PC-9 (cell line): ENCODE results near the gene RNH1. TPM values are rescaled to one million over a fixed set of nuclear protein-coding genes. Genes with fewer than 3 reads are reported as not detected.

ENCODE experiments used
- BruUV-seq: library from RNA; stranded (reverse); fragments of 400-500 nt; replicated peaks from 2 replicates; lab custom pipeline; 2021; lab: Mats Ljungman, UMichigan
- CTCF ChIA-PET: fragments of 300-600 bp; sonication (Branson Sonifier 250); formaldehyde crosslinking; loops from one replicate; lab custom pipeline; 2022; ENCODE audit warnings: antibody characterized with exemption; lab: Charles Lee
- POLR2A ChIA-PET: fragments of 300-600 bp; sonication (Branson Sonifier 250); formaldehyde crosslinking; loops from one replicate; lab custom pipeline; 2022; ENCODE audit warnings: antibody characterized with exemption; ENCODE audit not compliant: unreplicated experiment; lab: Charles Lee
- DNase-seq, 2 experiments: peaks; one replicate each; pipeline versions ENCODE4 v3.0.0 to v3.0.0-alpha.2; 2015 to 2022; ENCODE audit warnings: mixed read lengths in 1 of 2
- H2AFZ ChIP-seq: fragments of 200-600 bp; sonication (generic); 2 replicates; pipeline ENCODE4 v1.8.1; 2017; ENCODE audit warnings: antibody characterized with exemption
- H3F3A ChIP-seq: fragments of 200-600 bp; sonication (generic); 2 replicates; pipeline ENCODE4 v1.8.1; 2017; ENCODE audit warnings: antibody characterized with exemption, mild to moderate bottlenecking, low read depth; ENCODE audit not compliant: insufficient read depth
- H3K27ac ChIP-seq: fragments of 200-600 bp; sonication (generic); 2 replicates; pipeline ENCODE4 v1.6.1; 2016; ENCODE audit warnings: mixed run types
- H3K27me3 ChIP-seq: fragments of 200-600 bp; sonication (generic); 2 replicates; pipeline ENCODE4 v1.6.1; 2016; ENCODE audit warnings: low read depth, mixed run types; ENCODE audit not compliant: insufficient read depth
- H3K36me3 ChIP-seq: fragments of 200-600 bp; sonication (generic); 2 replicates; pipeline ENCODE4 v1.6.1; 2016; ENCODE audit warnings: low read depth, mixed run types
- H3K4me1 ChIP-seq: fragments of 200-600 bp; sonication (generic); replicated peaks from 2 replicates; pipeline ENCODE4 v1.6.1; 2016; ENCODE audit warnings: mixed run types; ENCODE audit not compliant: insufficient read depth
- H3K4me2 ChIP-seq: fragments of 200-600 bp; sonication (generic); 2 replicates; pipeline ENCODE4 v1.6.1; 2017; ENCODE audit warnings: mixed run types
- H3K4me3 ChIP-seq: fragments of 200-600 bp; sonication (generic); 2 replicates; pipeline ENCODE4 v1.6.1; 2016; ENCODE audit warnings: mixed run types
- H3K79me2 ChIP-seq: fragments of 200-600 bp; sonication (generic); 2 replicates; pipeline ENCODE4 v1.6.1; 2017; ENCODE audit warnings: low read depth, mixed run types
- H3K9me2 ChIP-seq: fragments of 200-600 bp; sonication (generic); 2 replicates; pipeline ENCODE4 v1.8.1; 2017; ENCODE audit warnings: mild to moderate bottlenecking; ENCODE audit not compliant: insufficient read depth
- H3K9me3 ChIP-seq: fragments of 200-600 bp; sonication (generic); 2 replicates; pipeline ENCODE4 v1.8.1; 2016; ENCODE audit warnings: low read depth; ENCODE audit not compliant: insufficient read depth
- H4K20me1 ChIP-seq: fragments of 200-600 bp; sonication (generic); 2 replicates; pipeline ENCODE4 v1.8.1; 2017; ENCODE audit not compliant: insufficient read depth
- CTCF ChIP-seq: fragments of 200-600 bp; sonication (generic); conservative IDR thresholded peaks from 2 replicates; pipeline ENCODE4 v1.6.1; 2017; ENCODE audit warnings: mixed run types, antibody characterized with exemption, mild to moderate bottlenecking, moderate library complexity
- EZH2 ChIP-seq: fragments of 200-600 bp; sonication (generic); IDR thresholded peaks from 2 replicates; pipeline ENCODE4 v1.8.0; 2017; ENCODE audit warnings: antibody characterized with exemption, low read depth
- intact Hi-C: fragments of 100-400 bp; cut with micrococcal nuclease; formaldehyde crosslinking; loops from one replicate; pipeline ENCODE4 v1.10.0; 2022; ENCODE audit not compliant: unreplicated experiment
- total RNA-seq: library from RNA; stranded (reverse); gene quantifications from 2 replicates; pipeline ENCODE4 v1.2.3, GENCODE V29; 2021

The RNH1 gene
- total RNA-seq, 1 experiment from 2014 or later: 87.8 TPM

GRCh38 chr11:529728-530411, 22.8 kb upstream of the RNH1 start:
- Histone ChIP-seq H2AFZ (no peak overlapping the region), H3K79me2 (0 out of 2 replicates have a peak, but pooled peaks cover 3% of the 10 kb centered on the region), H3K9me3 (no peaks in the 10 kb centered on the region), H3K27me3 (no peaks in the 10 kb centered on the region), H3F3A (no peaks in the 10 kb centered on the region), H3K36me3 (no peaks in the 10 kb centered on the region), H3K27ac (no peak overlapping the region), H4K20me1 (no peaks in the 10 kb centered on the region), H3K4me1 (no peaks in the 10 kb centered on the region), H3K4me2 (no peak overlapping the region), H3K9me2 (no peaks in the 10 kb centered on the region), H3K4me3 (no peak overlapping the region)
- intact Hi-C loops: no loop called here
- CTCF ChIA-PET: no interaction called here
- DNase-seq: no peak
- POLR2A ChIA-PET: no interaction called here
- TF ChIP-seq EZH2: no peak
- no peak for TF ChIP-seq CTCF
- BruUV-seq: no TSS peak

DNA sequence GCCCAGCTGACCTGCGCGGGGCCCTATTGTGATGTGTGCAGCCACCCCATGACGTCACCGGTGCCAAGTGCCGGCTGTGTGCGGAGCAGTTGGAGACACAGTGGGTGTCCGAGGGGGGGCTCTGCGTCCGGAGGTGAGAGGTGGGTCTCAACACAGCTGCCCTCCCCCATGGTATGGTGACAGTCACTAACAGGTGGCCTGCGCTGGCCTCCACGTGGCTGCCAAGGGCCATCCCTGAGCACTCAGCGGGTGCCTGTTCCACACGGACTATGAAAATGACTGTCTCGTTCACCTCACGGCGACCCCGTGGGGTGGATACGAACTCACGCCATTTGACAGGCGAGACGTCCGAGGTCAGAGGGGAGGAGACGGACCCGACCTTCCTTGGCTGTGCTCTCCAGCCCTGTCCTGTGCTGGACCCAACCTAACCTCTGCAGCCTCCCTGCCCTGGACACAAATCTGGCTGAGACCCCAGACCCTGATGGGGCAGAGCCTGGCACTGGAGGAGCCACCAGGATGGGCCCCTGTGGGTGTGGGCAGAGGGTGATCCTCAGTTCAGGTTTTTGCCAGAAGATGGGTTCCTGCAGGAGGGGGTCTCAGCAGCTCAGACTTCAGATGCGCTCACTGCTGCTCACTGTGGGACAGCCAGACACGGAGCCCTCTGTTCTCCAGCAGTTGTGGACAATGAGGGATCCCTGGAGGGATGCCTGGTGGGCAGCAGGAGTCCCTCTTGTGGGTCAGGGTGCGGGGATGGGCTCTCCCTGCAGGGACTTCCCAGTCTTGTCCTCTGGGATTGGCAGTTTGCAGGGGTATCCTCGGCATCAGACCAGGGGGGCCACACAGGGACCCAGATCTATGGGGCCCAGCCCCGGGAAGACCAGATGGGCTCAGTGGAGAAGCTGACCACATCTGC, 22.0 kb upstream of the RNH1 start:
- Histone ChIP-seq H3K9me3 (no peaks in the 10 kb centered on the region), H3K4me2 (no peak overlapping the region), H3K27ac (no peak overlapping the region), H3K36me3 (no peaks in the 10 kb centered on the region), H3K79me2 (0 out of 2 replicates have a peak, but pooled peaks cover 3% of the 10 kb centered on the region), H3K27me3 (no peaks in the 10 kb centered on the region), H2AFZ (no peak overlapping the region), H3K9me2 (no peaks in the 10 kb centered on the region), H3K4me3 (no peak overlapping the region), H3F3A (no peaks in the 10 kb centered on the region), H4K20me1 (no peaks in the 10 kb centered on the region), H3K4me1 (no peaks in the 10 kb centered on the region)
- BruUV-seq: no TSS peak
- CTCF ChIA-PET: no interaction called here
- POLR2A ChIA-PET: no interaction called here
- no peak for DNase-seq
- intact Hi-C loops: no loop called here
- TF ChIP-seq CTCF: no peak
- TF ChIP-seq EZH2: no peak

DNA sequence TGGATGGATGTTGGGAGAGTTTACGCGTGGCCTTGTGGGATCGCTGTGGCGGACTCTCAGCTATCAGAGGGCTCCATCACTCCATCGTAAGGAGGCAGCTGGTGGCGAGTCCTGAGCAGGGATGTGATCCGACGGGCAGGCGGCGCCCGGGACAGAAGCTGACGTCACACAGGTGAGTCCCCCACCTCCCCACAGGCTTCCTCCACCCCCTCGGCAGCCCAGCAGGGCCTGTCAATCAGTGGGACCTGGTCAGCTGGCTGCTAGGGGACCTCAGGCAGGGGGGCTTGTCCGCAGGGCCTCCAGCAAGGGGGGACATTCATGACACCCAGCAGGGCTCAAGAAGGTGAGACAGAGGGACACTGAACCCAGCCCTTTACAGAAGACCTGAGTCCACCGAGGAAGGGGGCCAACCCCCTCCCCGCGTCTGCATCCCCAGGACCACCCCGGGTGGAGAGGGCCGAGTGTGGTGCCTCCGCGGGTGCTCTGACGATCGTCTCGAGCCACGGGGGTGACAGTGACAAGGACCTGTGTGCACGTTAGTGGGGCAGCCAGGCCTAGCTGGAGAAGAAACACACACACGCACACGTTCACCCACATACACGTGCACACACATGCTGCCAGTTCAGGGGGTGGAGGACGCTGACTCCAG, 21.2 kb upstream of the RNH1 start:
- Histone ChIP-seq H3K79me2 (no peaks in the 10 kb centered on the region), H3K4me2 (no peak overlapping the region), H3K9me3 (no peaks in the 10 kb centered on the region), H3K9me2 (no peaks in the 10 kb centered on the region), H3K27ac (no peak overlapping the region), H3K27me3 (no peaks in the 10 kb centered on the region), H3K4me1 (no peaks in the 10 kb centered on the region), H2AFZ (no peak overlapping the region), H4K20me1 (no peaks in the 10 kb centered on the region), H3F3A (no peaks in the 10 kb centered on the region), H3K36me3 (no peaks in the 10 kb centered on the region), H3K4me3 (no peak overlapping the region)
- intact Hi-C loops: no loop called here
- BruUV-seq: no TSS peak
- CTCF ChIA-PET: no interaction called here
- POLR2A ChIA-PET: no interaction called here
- DNase-seq: no peak
- TF ChIP-seq EZH2 (no peak), CTCF (no peak)
